NB4 (cell line): ENCODE measurements around the gene PSMA7.

Source experiments
- TF ChIP-seq, protein P1 (sequence below): IDR thresholded peaks from 2 replicates; pipeline ENCODE4 v1.6.1; 2011; ENCODE audit warnings: low read depth, low read length
- TF ChIP-seq, protein P2 (sequence below): IDR thresholded peaks from one replicate; pipeline ENCODE4 v1.5.1; 2012; ENCODE audit warnings: low read depth, low read length

DNA sequence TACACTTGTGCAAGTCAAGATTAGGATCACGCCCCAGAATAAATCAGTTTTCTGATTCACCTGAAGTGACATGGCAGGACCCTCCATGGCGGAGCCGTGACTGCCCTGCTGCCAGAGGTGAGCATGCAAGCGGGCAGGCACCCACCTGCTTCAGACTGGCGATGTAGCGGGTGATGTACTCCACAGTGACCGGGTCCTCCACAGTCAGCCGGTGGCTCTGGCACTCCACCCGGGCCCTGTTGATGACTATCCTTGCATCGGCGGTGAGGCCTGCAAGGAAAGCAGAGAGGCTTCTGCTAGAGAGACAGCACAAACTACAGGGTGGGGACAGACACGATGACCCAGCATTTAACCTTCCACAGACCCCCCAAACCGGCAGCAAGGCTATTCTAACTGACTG, 3.6 kb downstream of the PSMA7 start:
- TF ChIP-seq, protein P1, sequence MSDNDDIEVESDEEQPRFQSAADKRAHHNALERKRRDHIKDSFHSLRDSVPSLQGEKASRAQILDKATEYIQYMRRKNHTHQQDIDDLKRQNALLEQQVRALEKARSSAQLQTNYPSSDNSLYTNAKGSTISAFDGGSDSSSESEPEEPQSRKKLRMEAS = no peak
- TF ChIP-seq, protein P2, sequence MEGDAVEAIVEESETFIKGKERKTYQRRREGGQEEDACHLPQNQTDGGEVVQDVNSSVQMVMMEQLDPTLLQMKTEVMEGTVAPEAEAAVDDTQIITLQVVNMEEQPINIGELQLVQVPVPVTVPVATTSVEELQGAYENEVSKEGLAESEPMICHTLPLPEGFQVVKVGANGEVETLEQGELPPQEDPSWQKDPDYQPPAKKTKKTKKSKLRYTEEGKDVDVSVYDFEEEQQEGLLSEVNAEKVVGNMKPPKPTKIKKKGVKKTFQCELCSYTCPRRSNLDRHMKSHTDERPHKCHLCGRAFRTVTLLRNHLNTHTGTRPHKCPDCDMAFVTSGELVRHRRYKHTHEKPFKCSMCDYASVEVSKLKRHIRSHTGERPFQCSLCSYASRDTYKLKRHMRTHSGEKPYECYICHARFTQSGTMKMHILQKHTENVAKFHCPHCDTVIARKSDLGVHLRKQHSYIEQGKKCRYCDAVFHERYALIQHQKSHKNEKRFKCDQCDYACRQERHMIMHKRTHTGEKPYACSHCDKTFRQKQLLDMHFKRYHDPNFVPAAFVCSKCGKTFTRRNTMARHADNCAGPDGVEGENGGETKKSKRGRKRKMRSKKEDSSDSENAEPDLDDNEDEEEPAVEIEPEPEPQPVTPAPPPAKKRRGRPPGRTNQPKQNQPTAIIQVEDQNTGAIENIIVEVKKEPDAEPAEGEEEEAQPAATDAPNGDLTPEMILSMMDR = no peak
